ENCODE data around the gene DNAL1.
A peak's percentile ranks its signal among the peaks of the same experiment; 100 is the strongest.

The DNAL1 gene

GRCh38 chr14:73744874-73745529 lies 100.2 kb downstream of the DNAL1 start:
- DNase-seq = no peak

- no peak for DNase-seq
Observed at GRCh38 chr14:73745571-73746519, 101.1 kb downstream of the DNAL1 start.

- DNase-seq = no peak
Observed at GRCh38 chr14:73746520-73747378, 102.0 kb downstream of the DNAL1 start.

GRCh38 chr14:73747379-73748211 lies 102.8 kb downstream of the DNAL1 start:
- DNase-seq = no peak

DNA sequence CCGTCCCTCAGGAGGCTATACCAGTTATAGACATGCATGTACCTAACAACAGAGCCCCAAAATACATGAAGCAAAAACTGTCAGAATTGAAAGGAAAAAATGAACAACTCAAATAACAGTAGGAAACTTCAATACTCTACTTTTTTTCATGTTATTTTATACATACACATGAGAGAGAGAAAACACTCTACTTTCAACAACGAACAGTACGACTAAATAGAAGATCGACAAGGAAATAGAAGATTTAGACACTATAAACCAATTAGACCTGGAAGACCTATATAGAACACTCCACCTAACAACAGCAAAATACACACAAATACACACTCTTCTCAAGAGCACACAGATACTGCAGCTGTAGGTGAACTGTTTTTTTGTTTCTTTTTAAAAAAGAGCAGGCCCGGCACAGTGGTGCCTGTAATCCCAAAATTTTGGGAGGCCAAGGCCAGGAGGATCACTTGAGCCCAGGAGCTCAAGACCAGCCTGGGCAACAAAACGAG lies 104.1 kb downstream of the DNAL1 start:
- no peak for DNase-seq

DNA sequence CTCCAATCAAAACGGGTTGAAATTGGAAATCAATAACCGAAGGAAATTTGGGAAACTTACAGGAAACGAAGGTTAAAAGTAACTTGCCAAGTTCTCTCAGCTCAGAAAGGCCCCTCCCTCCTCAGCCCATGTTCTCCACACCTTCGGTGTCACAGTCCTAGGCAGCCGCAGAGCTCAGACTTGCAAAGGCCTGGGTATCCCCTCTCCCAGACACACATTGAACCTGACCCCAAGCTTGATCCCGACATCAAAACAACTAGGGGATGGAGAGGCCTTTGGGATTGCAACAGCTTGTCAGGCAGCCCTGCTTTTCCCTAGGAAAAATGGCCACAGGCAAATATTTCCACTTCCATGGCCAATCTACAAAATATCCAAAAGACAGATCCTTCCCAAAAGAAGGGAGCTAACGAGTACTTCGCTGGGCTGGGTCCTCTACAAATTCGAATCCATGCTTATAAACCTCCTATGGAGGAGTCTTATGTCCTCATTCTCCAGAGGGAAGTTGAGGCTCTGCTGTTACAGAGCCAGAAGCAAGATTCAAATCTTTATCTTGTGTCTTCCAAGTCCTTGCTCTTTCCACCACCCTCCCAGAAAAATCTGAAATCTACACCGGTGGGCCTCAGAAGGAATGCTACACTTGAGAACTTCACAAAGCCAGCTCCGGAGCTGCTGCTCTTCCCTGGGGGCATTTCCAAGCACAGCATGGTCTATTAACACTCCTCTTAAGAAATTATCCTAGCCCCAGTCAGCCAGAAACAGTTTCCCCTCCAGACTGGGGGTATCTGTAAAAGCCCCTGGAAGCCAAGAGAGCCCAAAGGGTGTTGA lies 105.1 kb downstream of the DNAL1 start:
- no peak for DNase-seq

GRCh38 chr14:73750531-73750901 lies 105.7 kb downstream of the DNAL1 start:
- no peak for DNase-seq

GRCh38 chr14:73751157-73751691 lies 106.4 kb downstream of the DNAL1 start:
- no peak for DNase-seq

- peak; percentile 57 for DNase-seq
Observed at GRCh38 chr14:73752297-73752992, 107.7 kb downstream of the DNAL1 start.

Data from CD4-positive, alpha-beta T cell treated with Interleukin-15 for 1 hour (primary cell).